NCI-H2196 treated with DMSO at 0.1 percent for 48 hours (cell line): ENCODE results near the gene DRC3.
"Not testable (repeated sequence)": the region's sequence is repeated elsewhere in the genome, so short reads cannot be mapped to it uniquely, and the experiment has no call there.

Experiments used
- DNase-seq: peaks from one replicate; lab custom pipeline; 2025; ENCODE audit not compliant: unreplicated experiment; lab: John Stamatoyannopoulos, UW

DRC3 gene

GRCh38 chr17:17972126-17972951 is at the start of gene DRC3, which contains the start of gene TOM1L2:
DRC3 (plus strand) TSS chr17:17972862; CDS start chr17:17977599, 4,737 bp downstream.
TOM1L2 (minus strand) TSS chr17:17972400; CDS start chr17:17972313, 87 bp downstream.
- peak; percentile 99 for DNase-seq

- DNase-seq, result no peak
Measured at GRCh38 chr17:17924131-17924856, 48.4 kb upstream of the DRC3 start.

GRCh38 chr17:17924857-17925250 is 47.8 kb upstream of the DRC3 start:
- no peak for DNase-seq

GRCh38 chr17:17926036-17926435 is 46.6 kb upstream of the DRC3 start:
- DNase-seq, result no peak

GRCh38 chr17:17926840-17927449 is 45.7 kb upstream of the DRC3 start:
- DNase-seq, result no peak

GRCh38 chr17:17928398-17929287 is 44.0 kb upstream of the DRC3 start:
- DNase-seq, result no peak

- DNase-seq, result no peak
Measured at GRCh38 chr17:17929655-17930380, 42.8 kb upstream of the DRC3 start.

- no peak for DNase-seq
Measured at GRCh38 chr17:17930674-17931073, 42.0 kb upstream of the DRC3 start.

- no peak for DNase-seq
Measured at GRCh38 chr17:17931159-17931558, 41.5 kb upstream of the DRC3 start.

- DNase-seq, result no peak
Measured at GRCh38 chr17:17933775-17934174, 38.9 kb upstream of the DRC3 start.

- no peak for DNase-seq
Measured at GRCh38 chr17:17934214-17934613, 38.4 kb upstream of the DRC3 start.

- DNase-seq, result no peak
Measured at GRCh38 chr17:17934806-17935205, 37.9 kb upstream of the DRC3 start.

GRCh38 chr17:17935321-17936271 is 37.1 kb upstream of the DRC3 start:
- no peak for DNase-seq

- no peak for DNase-seq
Measured at GRCh38 chr17:17937201-17937853, 35.3 kb upstream of the DRC3 start.

GRCh38 chr17:17937958-17938357 is 34.7 kb upstream of the DRC3 start:
- no peak for DNase-seq

GRCh38 chr17:17938388-17939107 is 34.1 kb upstream of the DRC3 start:
- no peak for DNase-seq

- not testable (repeated sequence) for DNase-seq
Measured at GRCh38 chr17:17939941-17940340, 32.7 kb upstream of the DRC3 start.

GRCh38 chr17:17940441-17940911 is 32.2 kb upstream of the DRC3 start:
- DNase-seq, result no peak
